B cell (primary cell): ENCODE measurements around the gene ZNF575. TPM values are rescaled to one million over a fixed set of nuclear protein-coding genes. Genes with fewer than 3 reads are reported as not detected.

Source experiments
- ATAC-seq: fragments of 200-7000 bp; cut with Tn5 transposase; one replicate; pipeline ENCODE4 v1.10.0; 2021; ENCODE audit warnings: low read depth, mild to moderate bottlenecking, moderate number of reproducible peaks, moderate library complexity
- CTCF ChIA-PET: fragments of 350-600 bp; sonication (Branson Sonifier 250); formaldehyde crosslinking; loops from one replicate; lab custom pipeline; 2021; ENCODE audit warnings: antibody characterized with exemption, inconsistent platforms; lab: Charles Lee
- POLR2A ChIA-PET: fragments of 350-600 bp; sonication (Branson Sonifier 250); formaldehyde crosslinking; loops from one replicate; lab custom pipeline; 2021; ENCODE audit warnings: antibody characterized with exemption; lab: Charles Lee
- DNase-seq: peaks from one replicate; pipeline ENCODE4 v3.0.0; 2013
- H2AFZ ChIP-seq: 2 replicates; pipeline ENCODE4 v1.6.1; 2012; ENCODE audit warnings: mild to moderate bottlenecking, low read depth, low read length; ENCODE audit not compliant: insufficient read depth, poor library complexity, severe bottlenecking
- H3K27ac ChIP-seq, 2 donors: 1 replicate in 1 of 2; 2 replicates in 1 of 2; pipeline ENCODE4 v1.5.1; 2012 to 2013; ENCODE audit warnings: low read length in 2 of 2, mild to moderate bottlenecking in 2 of 2, moderate library complexity in 1 of 2
- H3K27me3 ChIP-seq, 4 experiments: fragments of 200-600 bp in 1 of 4; sonication (generic) in 1 of 4; replicated peaks in 1 of 4; 1 replicate in 2 of 4; 2 replicates in 2 of 4; pipeline versions ENCODE4 v1.6.1 to v1.7.0; 2013 to 2016; ENCODE audit warnings: low read length in 3 of 4, mild to moderate bottlenecking in 2 of 4, mixed read lengths in 1 of 4, moderate library complexity in 1 of 4; ENCODE audit not compliant: insufficient read depth in 4 of 4, control insufficient read depth in 3 of 4; ENCODE audit errors: control extremely low read depth in 1 of 4
- H3K36me3 ChIP-seq, 2 experiments: replicated peaks in 1 of 2; 1 replicate in 1 of 2; 2 replicates in 1 of 2; pipeline versions ENCODE4 v1.6.1 to v1.7.1; 2013; ENCODE audit warnings: low read length in 1 of 2; ENCODE audit not compliant: insufficient read depth in 2 of 2, control insufficient read depth in 1 of 2; ENCODE audit errors: control extremely low read depth in 1 of 2, extremely low read depth in 1 of 2
- H3K4me1 ChIP-seq, 2 donors: fragments of 200-600 bp in 1 of 2; sonication (generic) in 1 of 2; 1 replicate in 1 of 2; 2 replicates in 1 of 2; pipeline versions ENCODE4 v1.5.1 to v1.6.1; 2013 to 2017; ENCODE audit warnings: low read length in 2 of 2; ENCODE audit not compliant: control insufficient read depth in 2 of 2, insufficient read depth in 2 of 2
- H3K4me2 ChIP-seq: replicated peaks from 2 replicates; pipeline ENCODE3; 2012; ENCODE audit warnings: mild to moderate bottlenecking, low read depth, low read length; ENCODE audit not compliant: poor library complexity, severe bottlenecking
- H3K4me3 ChIP-seq, 5 experiments: fragments of 200-600 bp in 1 of 5; sonication (generic) in 1 of 5; 1 replicate in 3 of 5; 2 replicates in 2 of 5; pipeline versions ENCODE4 v1.5.1 to v1.7.0; 2011 to 2016; ENCODE audit warnings: low read length in 4 of 5, mild to moderate bottlenecking in 4 of 5, low read depth in 2 of 5, control low read depth in 1 of 5, moderate library complexity in 1 of 5; ENCODE audit not compliant: insufficient read depth in 1 of 5; ENCODE audit errors: control extremely low read depth in 1 of 5, extremely low read depth in 1 of 5
- H3K79me2 ChIP-seq: fragments of 200-600 bp; sonication (generic); one replicate; pipeline ENCODE4 v1.6.0; 2016; ENCODE audit warnings: low read length; ENCODE audit not compliant: control insufficient read depth, insufficient read depth
- H3K9ac ChIP-seq: fragments of 200-600 bp; sonication (generic); 2 replicates; pipeline ENCODE4 v1.6.1; 2017; ENCODE audit warnings: mild to moderate bottlenecking, low read length, moderate library complexity
- H3K9me3 ChIP-seq, 3 donors: one replicate each; pipeline versions ENCODE4 v1.6.1 to v1.7.1; 2013; ENCODE audit warnings: low read length in 2 of 3; ENCODE audit not compliant: control insufficient read depth in 2 of 3, insufficient read depth in 1 of 3; ENCODE audit errors: control extremely low read depth in 1 of 3
- H4K20me1 ChIP-seq: 2 replicates; pipeline ENCODE4 v1.6.0; 2012; ENCODE audit warnings: mild to moderate bottlenecking, low read length; ENCODE audit not compliant: insufficient read depth, control insufficient read depth, poor library complexity, severe bottlenecking
- H3K27ac Mint-ChIP-seq: one replicate; pipeline ENCODE4 v1.8.0; 2021; ENCODE audit warnings: mixed read lengths
- H3K27me3 Mint-ChIP-seq: one replicate; pipeline ENCODE4 v1.8.0; 2021; ENCODE audit warnings: mixed read lengths
- H3K4me1 Mint-ChIP-seq: one replicate; pipeline ENCODE4 v1.8.0; 2021; ENCODE audit warnings: mixed read lengths
- H3K4me3 Mint-ChIP-seq: one replicate; pipeline ENCODE4 v1.8.0; 2021; ENCODE audit warnings: mixed read lengths
- H3K9me3 Mint-ChIP-seq: one replicate; pipeline ENCODE4 v1.8.0; 2022; ENCODE audit warnings: mixed read lengths; ENCODE audit not compliant: insufficient read depth
- CTCF ChIP-seq: fragments of 200-600 bp; IDR thresholded peaks from one replicate; pipeline ENCODE4 v1.8.0; 2022; ENCODE audit warnings: antibody characterized with exemption, mild to moderate bottlenecking
- EZH2 ChIP-seq: IDR thresholded peaks from 2 replicates; pipeline ENCODE4 v1.6.1; 2012; ENCODE audit warnings: borderline replicate concordance, low read depth, mild to moderate bottlenecking, moderate library complexity, low read length; ENCODE audit not compliant: insufficient read depth, poor library complexity, severe bottlenecking
- WGBS: methylation state at CpG from one replicate; pipeline ENCODE4 v1.1.5; 2013; ENCODE audit warnings: missing lambda C conversion rate; ENCODE audit not compliant: insufficient coverage; 5-methylcytosine and 5-hydroxymethylcytosine counted together
- intact Hi-C: fragments of 100-400 bp; cut with micrococcal nuclease; formaldehyde crosslinking; loops from one replicate; pipeline ENCODE4 v1.10.0; 2022
- polyA plus RNA-seq: library from polyadenylated mRNA; depleted of rRNA; stranded (reverse); fragments of >200 nt; gene quantifications from 2 replicates; pipeline ENCODE4 v1.2.3, GENCODE V29; 2012
- total RNA-seq, 2 donors: library from RNA; stranded (reverse); fragments of 120-200 nt in 1 of 2; gene quantifications; 1 replicate in 1 of 2; 2 replicates in 1 of 2; pipeline versions ENCODE4 v1.2.3 to v1.2.4, GENCODE V29; 2013 to 2022

ZNF575 gene
- total and polyA plus RNA-seq, 2 donors (not counting 1 experiment from before 2014, with no cell fraction given) = 2.3 to 4.0 TPM

GRCh38 chr19:43489310-43489709, 43.7 kb upstream of the ZNF575 start:
- no CpG with 5 or more reads among the region's 5 CpGs for WGBS
- Histone ChIP-seq H3K4me2 (peak overlapping the region; percentile 28), H4K20me1 (no peaks in the 10 kb centered on the region), H3K27ac (no peak overlapping the region), H3K9ac (no peak overlapping the region), H2AFZ (no peak overlapping the region), H3K4me3 (no peak overlapping the region), H3K79me2 (no peaks in the 10 kb centered on the region), H3K36me3 (no peaks in the 10 kb centered on the region), H3K9me3 (no peaks in the 10 kb centered on the region), H3K27me3 (no peaks in the 10 kb centered on the region), H3K4me1 (peaks cover 32 to 36% of the 10 kb centered on the region in 2 donors)
- Mint-ChIP-seq H3K4me3 (no peak overlapping the region), H3K27ac (peak overlapping the region; percentile 75), H3K9me3 (no peaks in the 10 kb centered on the region), H3K27me3 (no peaks in the 10 kb centered on the region), H3K4me1 (peaks cover 27% of the 10 kb centered on the region)
- no peak for TF ChIP-seq CTCF
- no peak for TF ChIP-seq EZH2
- ChIA-PET CTCF (interaction anchor here (0.5 to 1.1 kb wide), 2 partner anchors 105 to 174 kb away, joined by 3 to 4 read pairs; no protein-coding TSS in a partner anchor), POLR2A (interaction anchor here (0.6 to 0.7 kb wide), 3 partner anchors 15 to 1950 kb away, joined by 3 to 4 read pairs (median 4); no protein-coding TSS in a partner anchor)
- DNase-seq (no peak), ATAC-seq (no peak)
- intact Hi-C loops = no loop called here

- TF ChIP-seq EZH2 (no peak), CTCF (no peak)
- H2AFZ ChIP-seq = no peak overlapping the region
- H3K27me3 Mint-ChIP-seq = no peaks in the 10 kb centered on the region
- H3K9me3 ChIP-seq = no peaks in the 10 kb centered on the region
- H3K27me3 ChIP-seq = no peaks in the 10 kb centered on the region
- peak overlapping the region in 1 of 2 donors; percentile 15 for H3K27ac ChIP-seq
- no peaks in the 10 kb centered on the region for H3K79me2 ChIP-seq
- DNase-seq (no peak), ATAC-seq (no peak)
- H3K9me3 Mint-ChIP-seq = no peaks in the 10 kb centered on the region
- H3K4me3 ChIP-seq = no peak overlapping the region
- peaks cover 27% of the 10 kb centered on the region for H3K4me1 Mint-ChIP-seq
- CTCF ChIA-PET = interaction anchor here (1.1 to 1.7 kb wide), 4 partner anchors 12 to 105 kb away, joined by 3 to 4 read pairs (median 4); no protein-coding TSS in a partner anchor
- intact Hi-C loops = no loop called here
- H3K27ac Mint-ChIP-seq = no peak overlapping the region
- peaks cover 0 to under 1% of the 10 kb centered on the region in 2 experiments for H3K36me3 ChIP-seq
- 83% methylated on average over 1 of the region's 7 CpGs for WGBS
- H3K4me3 Mint-ChIP-seq = no peak overlapping the region
- POLR2A ChIA-PET = interaction anchor here (0.7 kb wide), 1 partner anchor 16 kb away, joined by 4 read pairs; no protein-coding TSS in a partner anchor
- H4K20me1 ChIP-seq = no peaks in the 10 kb centered on the region
- no peak overlapping the region for H3K9ac ChIP-seq
- H3K4me2 ChIP-seq = no peak overlapping the region
- H3K4me1 ChIP-seq = peaks cover 32 to 36% of the 10 kb centered on the region in 2 donors
Measured at GRCh38 chr19:43489979-43490599, 42.9 kb upstream of the ZNF575 start.
